ENCODE data around the gene NCAPH2. TPM values are rescaled to one million over a fixed set of nuclear protein-coding genes. Genes with fewer than 3 reads are reported as not detected.

The NCAPH2 gene
- total RNA-seq, 1 donor from 2014 or later = 30.6 TPM

- DNase-seq (peak; percentile 98), ATAC-seq (peak; percentile 93)
- intact Hi-C loops (cut with micrococcal nuclease) = no loop called here
Observed at GRCh38 chr22:50562523-50563412, 54.7 kb downstream of the NCAPH2 start, which contains the start of gene SYCE3. TSS of gene SYCE3 (minus strand) at chr22:50562919. CDS start at chr22:50556405, 6,514 bp downstream.

DNA sequence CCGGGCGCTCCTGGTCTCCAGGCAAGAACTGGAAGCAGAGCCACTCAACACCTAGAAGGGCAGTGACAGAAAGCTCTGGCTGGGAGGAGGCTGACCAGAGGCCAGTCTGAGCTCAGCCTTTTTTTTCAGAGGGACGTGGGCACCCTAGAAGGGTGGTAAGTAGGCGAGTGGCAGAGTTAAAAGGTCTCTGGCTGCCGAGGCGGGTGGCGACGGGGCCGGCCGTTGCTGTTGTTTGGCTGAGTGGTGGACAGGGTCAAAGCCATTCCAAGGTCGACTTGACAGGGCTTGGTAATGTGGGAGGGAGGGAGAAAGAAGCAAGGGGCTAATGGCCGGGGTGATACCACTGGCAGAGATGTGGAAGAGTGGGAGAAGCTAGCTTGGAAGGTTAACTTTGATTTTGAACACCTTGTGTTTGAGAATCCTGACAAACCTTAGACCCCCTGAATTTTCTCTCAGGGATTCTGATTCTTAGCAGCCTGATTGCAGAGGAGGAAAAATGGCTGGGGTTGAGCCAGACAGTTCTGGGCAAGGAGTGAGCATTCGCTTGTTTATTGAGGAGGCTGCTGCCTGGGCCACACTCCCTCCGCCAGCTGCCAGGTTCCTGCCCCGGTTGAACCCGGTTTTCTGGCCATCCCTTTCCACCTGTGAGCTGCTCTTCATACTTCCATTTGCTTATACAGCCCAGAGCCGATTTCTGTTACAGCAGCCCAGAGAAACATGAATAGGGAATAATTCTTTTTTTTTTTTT is 55.6 kb downstream of the NCAPH2 start:
- peak; percentile 58 for DNase-seq
- ATAC-seq = peak; percentile 52
- intact Hi-C loops (cut with micrococcal nuclease) = no loop called here

DNA sequence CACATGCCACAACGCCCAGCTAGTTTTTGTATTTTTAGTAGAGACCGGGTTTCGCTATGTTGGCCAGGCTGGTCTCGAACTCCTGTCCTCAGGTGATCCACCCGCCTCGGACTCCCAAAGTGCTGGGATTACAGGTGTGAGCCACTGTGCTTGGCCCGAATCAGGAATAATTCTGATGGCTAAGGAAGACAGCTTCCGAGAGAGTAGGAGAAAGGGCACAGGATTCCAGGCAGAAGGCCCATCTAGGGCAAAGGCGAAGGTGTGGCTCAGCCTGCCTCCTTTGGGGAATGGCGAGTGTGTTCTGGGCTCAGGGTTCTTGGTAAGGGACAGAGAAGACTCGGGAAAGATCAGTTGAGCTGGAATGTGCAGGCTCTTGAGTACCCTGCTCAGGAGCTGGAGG is 56.3 kb downstream of the NCAPH2 start:
- ATAC-seq = no peak
- intact Hi-C loops (cut with micrococcal nuclease) = no loop called here
- DNase-seq = no peak

- intact Hi-C loops (cut with micrococcal nuclease) = no loop called here
- DNase-seq (no peak), ATAC-seq (no peak)
Observed at GRCh38 chr22:50567721-50568252, 59.8 kb downstream of the NCAPH2 start.

- ATAC-seq (no peak), DNase-seq (no peak)
- intact Hi-C loops (cut with micrococcal nuclease) = no loop called here
Observed at GRCh38 chr22:50568626-50569025, 60.6 kb downstream of the NCAPH2 start.

- no peak for ATAC-seq
- intact Hi-C loops (cut with micrococcal nuclease) = no loop called here
- no peak for DNase-seq
Observed at GRCh38 chr22:50569041-50569459, 61.0 kb downstream of the NCAPH2 start.

DNA sequence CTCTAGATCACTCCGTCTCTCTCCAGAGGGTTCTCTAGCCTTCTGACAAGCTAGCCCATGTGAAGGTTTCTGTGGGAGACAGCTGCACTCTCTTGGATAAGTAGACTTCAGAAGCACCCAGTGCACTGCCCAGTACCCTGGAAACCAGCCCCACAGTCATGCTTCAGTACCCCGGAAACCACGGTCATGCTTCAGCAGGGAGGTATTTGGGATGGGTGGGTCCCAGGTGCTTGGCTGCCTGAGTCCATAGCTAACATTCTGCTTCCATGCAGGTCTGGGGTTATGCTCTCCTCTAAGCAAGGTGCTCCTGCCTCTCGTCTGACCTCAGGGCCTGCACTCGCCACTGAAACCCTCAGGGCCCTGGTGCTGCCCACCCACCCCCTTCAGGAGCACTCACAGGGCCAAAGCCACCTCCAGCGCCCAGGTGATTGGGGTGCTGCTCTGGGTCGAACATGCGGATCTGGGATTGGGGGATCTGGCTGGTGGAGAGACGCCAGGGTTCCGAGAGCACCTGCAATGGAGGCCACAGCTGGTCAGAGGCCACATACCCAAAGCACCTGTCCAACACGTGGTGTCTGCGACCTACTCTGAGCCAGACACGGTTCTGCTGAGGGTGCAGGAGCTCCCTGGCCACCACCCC is 62.0 kb downstream of the NCAPH2 start:
- ATAC-seq (no peak), DNase-seq (no peak)
- intact Hi-C loops (cut with micrococcal nuclease) = no loop called here

- ATAC-seq = no peak
- DNase-seq = no peak
- intact Hi-C loops (cut with micrococcal nuclease) = no loop called here
Observed at GRCh38 chr22:50570861-50571260, 62.8 kb downstream of the NCAPH2 start.

GRCh38 chr22:50571264-50572175 is 63.5 kb downstream of the NCAPH2 start:
- DNase-seq = no peak

DNA sequence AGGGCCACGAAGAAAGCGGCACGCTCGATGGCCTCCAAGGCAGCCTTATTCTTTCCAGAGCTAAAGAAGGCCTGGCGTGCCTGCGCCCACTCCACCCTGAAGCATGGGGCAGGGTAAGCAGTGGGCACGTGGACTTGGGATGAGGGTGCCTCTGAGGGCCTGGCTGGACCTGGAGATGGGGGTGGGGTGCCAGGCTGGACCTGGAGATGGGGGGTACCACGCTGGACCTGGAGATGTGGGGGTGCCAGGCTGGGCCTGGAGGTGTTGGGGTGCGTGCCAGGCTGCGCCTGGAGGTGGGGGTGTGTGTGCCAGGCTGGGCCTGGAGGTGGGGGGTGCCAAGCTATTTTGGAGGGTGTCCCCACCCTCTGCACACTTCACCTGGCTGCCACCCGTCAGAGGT is 64.9 kb downstream of the NCAPH2 start:
- ATAC-seq = no peak
- intact Hi-C loops (cut with micrococcal nuclease) = no loop called here
- DNase-seq = no peak

More at GRCh38 chr22:50571264-50572175, 63.5 kb downstream of the NCAPH2 start:
- ATAC-seq = peak; percentile 27
- intact Hi-C loops (cut with micrococcal nuclease) = no loop called here

DNA sequence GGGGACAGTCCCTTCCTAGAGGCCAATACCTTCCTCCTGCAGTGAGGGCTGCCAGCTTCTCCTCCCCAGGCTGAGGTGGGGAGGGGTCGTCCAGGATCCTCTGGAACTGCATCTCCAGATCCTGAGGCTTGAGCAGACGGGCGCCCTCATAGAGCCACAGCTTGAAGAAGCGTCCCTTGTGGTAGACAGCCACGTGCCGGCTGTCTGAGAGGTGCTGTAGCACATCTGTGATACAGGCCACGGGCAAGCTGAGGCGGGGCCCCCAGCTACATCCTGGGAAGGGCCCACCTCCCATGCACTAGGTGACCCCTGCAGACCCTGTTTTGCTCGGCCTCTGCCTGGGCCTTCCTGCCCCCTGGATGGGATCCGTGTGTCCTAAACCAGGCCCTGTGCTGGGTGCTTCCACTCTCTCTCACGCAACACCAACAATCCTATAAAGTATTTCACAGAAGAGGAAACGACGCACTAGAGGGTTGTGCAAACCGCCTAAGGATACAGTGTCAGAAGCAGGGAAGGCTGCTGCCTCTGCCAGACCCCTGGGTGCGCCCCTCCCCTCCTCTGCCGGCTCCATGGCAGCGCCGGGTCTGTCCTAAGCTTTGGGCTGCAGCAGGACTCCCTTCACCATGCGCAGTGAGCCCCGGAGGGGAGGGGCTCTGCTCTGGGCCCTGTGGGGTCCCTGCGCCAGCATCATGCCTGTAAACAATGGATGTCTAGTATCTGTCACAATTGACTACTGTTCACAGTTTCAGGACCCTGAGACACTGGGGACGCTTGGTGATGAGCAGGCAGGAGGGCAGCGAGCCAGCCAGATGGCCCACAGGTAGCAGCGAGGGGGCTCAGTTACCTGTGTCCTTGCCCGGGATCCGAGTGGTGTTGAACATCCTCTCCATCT is 65.7 kb downstream of the NCAPH2 start:
- ATAC-seq = no peak
- DNase-seq = no peak
- intact Hi-C loops (cut with micrococcal nuclease) = no loop called here

DNA sequence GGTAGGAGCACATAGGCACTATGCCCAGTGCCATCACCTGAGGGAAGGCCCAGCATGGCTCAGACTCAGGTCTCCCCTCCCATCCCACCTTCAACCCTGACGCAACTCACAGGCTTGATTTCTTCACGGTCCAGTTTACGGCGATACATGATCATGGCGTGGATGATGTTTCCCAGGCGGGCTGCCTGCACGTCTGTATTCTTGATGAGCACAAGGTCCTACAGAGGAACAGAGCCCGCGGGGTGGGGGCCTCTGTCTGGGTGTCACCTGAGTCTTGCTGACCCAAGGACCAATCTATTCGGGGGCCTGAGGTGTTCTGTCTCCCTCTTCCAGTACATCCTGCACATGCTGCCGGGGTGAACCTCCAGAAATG is 66.3 kb downstream of the NCAPH2 start:
- no peak for ATAC-seq
- intact Hi-C loops (cut with micrococcal nuclease) = no loop called here
- DNase-seq = no peak

Other genes with a start within 250 kb of the NCAPH2 start
- gene MAPK12, start 246.5 kb upstream of the NCAPH2 start, total RNA-seq = 15.8 TPM
- gene MAPK11, start 237.8 kb upstream of the NCAPH2 start, total RNA-seq = 9.1 TPM
- 81.7 TPM for gene PLXNB2, start 200.6 kb upstream of the NCAPH2 start, total RNA-seq
- 1.4 TPM for gene DENND6B, start 181.2 kb upstream of the NCAPH2 start, total RNA-seq
- 44.3 TPM for gene PPP6R2, start 164.9 kb upstream of the NCAPH2 start, total RNA-seq
- 55.5 TPM for gene SBF1, start 33.2 kb upstream of the NCAPH2 start, total RNA-seq
- not detected for gene ADM2, start 26.7 kb upstream of the NCAPH2 start, total RNA-seq
- gene MIOX, start 21.4 kb upstream of the NCAPH2 start, total RNA-seq = not detected
- 27.6 TPM for gene LMF2, start 522 bp upstream of the NCAPH2 start, total RNA-seq
- gene SCO2, start 17.4 kb downstream of the NCAPH2 start, total RNA-seq = 1.3 TPM
- gene TYMP, start 21.8 kb downstream of the NCAPH2 start, total RNA-seq = 12.7 TPM
- not detected for gene KLHDC7B, start 37.7 kb downstream of the NCAPH2 start, total RNA-seq
- gene SYCE3, start 54.7 kb downstream of the NCAPH2 start, total RNA-seq = not detected
- 458 TPM for gene CPT1B, start 70.2 kb downstream of the NCAPH2 start, total RNA-seq
- 42.7 TPM for gene CHKB, start 74.6 kb downstream of the NCAPH2 start, total RNA-seq
- 0.57 TPM for gene MAPK8IP2, start 92.6 kb downstream of the NCAPH2 start, total RNA-seq
- 22.2 TPM for gene ARSA, start 119.9 kb downstream of the NCAPH2 start, total RNA-seq
- gene SHANK3, start 164.6 kb downstream of the NCAPH2 start, total RNA-seq = 22.9 TPM
- gene ACR, start 230.0 kb downstream of the NCAPH2 start, total RNA-seq = not detected